AG09309 (cell line): ENCODE results near the gene C10orf90.

Experiments used
- DNase-seq: peaks from one replicate; pipeline ENCODE4 v3.0.0-alpha.2; 2010; ENCODE audit warnings: low read depth
- H3K4me3 ChIP-seq: 2 replicates; pipeline ENCODE4 v1.5.1; 2011; ENCODE audit warnings: mild to moderate bottlenecking, low read depth, low read length, moderate library complexity; ENCODE audit not compliant: control insufficient read depth
- CTCF ChIP-seq: IDR thresholded peaks from 2 replicates; pipeline ENCODE4 v1.5.1; 2011; ENCODE audit warnings: mild to moderate bottlenecking, low read depth, low read length, inconsistent platforms; ENCODE audit not compliant: insufficient read depth, control insufficient read depth; ENCODE audit errors: missing control alignments

Gene C10orf90

GRCh38 chr10:126425032-126425431 lies 245.5 kb downstream of the C10orf90 start:
- no peak for TF ChIP-seq CTCF
- no peak for DNase-seq

GRCh38 chr10:126423732-126424491 lies 246.6 kb downstream of the C10orf90 start:
- no peak overlapping the region for H3K4me3 ChIP-seq
- DNase-seq: no peak
- TF ChIP-seq CTCF: no peak

More at GRCh38 chr10:126425032-126425431, 245.5 kb downstream of the C10orf90 start:
- H3K4me3 ChIP-seq: no peak overlapping the region

GRCh38 chr10:126422567-126422966 lies 247.9 kb downstream of the C10orf90 start:
- TF ChIP-seq CTCF: no peak
- no peak for DNase-seq
- no peak overlapping the region for H3K4me3 ChIP-seq

GRCh38 chr10:126421756-126422256 lies 248.7 kb downstream of the C10orf90 start:
- DNase-seq: peak; percentile 98
- no peak for TF ChIP-seq CTCF
- H3K4me3 ChIP-seq: peak overlapping the region; percentile 22

GRCh38 chr10:126420567-126421300 lies 249.8 kb downstream of the C10orf90 start:
- peak overlapping the region; percentile 22 for H3K4me3 ChIP-seq
- DNase-seq: peak; percentile 18
- TF ChIP-seq CTCF: no peak

GRCh38 chr10:126417220-126417825 lies 253.2 kb downstream of the C10orf90 start:
- TF ChIP-seq CTCF: no peak
- DNase-seq: no peak
- no peak overlapping the region for H3K4me3 ChIP-seq
